Activated CD8-positive, alpha-beta memory T cell treated with anti-CD3 and anti-CD28 coated beads for 36 hours (primary cell): ENCODE results near the gene GOT1. TPM values are rescaled to one million over a fixed set of nuclear protein-coding genes. Genes with fewer than 3 reads are reported as not detected.

ENCODE experiments used
- CTCF ChIA-PET: fragments of 350-600 bp; sonication (Branson Sonifier 250); formaldehyde crosslinking; loops from one replicate; lab custom pipeline; 2021; ENCODE audit warnings: antibody characterized with exemption; lab: Charles Lee
- POLR2A ChIA-PET: fragments of 350-600 bp; sonication (Branson Sonifier 250); formaldehyde crosslinking; loops from one replicate; lab custom pipeline; 2021; ENCODE audit warnings: antibody characterized with exemption; lab: Charles Lee
- total RNA-seq, 2 experiments: library from RNA; stranded (reverse); gene quantifications; one replicate each; pipeline ENCODE4 v1.2.3, GENCODE V29; 2021

The GOT1 gene
- total RNA-seq, 2 experiments from 2014 or later, result 34.3 to 41.4 TPM

DNA sequence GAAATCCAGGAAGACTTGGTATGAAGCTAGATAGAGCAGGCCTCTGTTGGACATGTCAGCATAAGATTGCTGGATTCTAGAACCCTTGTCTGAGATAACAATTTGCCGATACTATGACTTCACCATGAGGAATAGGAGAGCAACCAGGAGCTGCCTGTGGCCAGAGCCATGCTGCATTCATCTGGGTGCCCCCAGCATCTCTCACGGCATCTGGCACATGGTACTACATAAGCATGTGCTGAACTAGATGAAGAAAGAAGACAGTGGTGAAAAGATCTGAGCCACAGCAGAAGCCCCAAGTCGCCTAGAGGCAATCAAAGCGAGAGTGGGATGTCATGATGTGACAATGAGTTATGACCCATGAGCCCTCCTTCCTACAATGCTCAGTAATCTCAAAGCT lies 19.5 kb downstream of the GOT1 start:
- CTCF ChIA-PET, result no interaction called here
- POLR2A ChIA-PET, result no interaction called here

DNA sequence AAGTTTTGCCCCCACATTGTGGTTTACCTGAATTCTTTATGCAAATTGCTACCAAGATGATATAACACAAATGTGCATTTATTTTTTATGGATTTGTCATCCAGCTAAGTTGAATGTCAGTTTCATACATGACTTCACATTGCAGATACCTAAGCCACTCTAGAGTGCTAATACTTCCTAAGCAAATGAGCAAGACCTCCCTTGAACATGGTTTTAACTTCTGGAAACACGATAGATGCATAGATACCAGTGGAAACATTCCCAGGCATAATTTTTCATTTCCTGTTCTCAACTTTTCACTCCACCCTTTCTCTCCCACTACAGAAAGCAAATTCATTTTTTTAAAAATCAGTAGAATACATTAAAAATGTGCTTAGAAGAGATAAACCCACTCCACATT lies 20.3 kb downstream of the GOT1 start:
- CTCF ChIA-PET, result no interaction called here
- POLR2A ChIA-PET, result no interaction called here

DNA sequence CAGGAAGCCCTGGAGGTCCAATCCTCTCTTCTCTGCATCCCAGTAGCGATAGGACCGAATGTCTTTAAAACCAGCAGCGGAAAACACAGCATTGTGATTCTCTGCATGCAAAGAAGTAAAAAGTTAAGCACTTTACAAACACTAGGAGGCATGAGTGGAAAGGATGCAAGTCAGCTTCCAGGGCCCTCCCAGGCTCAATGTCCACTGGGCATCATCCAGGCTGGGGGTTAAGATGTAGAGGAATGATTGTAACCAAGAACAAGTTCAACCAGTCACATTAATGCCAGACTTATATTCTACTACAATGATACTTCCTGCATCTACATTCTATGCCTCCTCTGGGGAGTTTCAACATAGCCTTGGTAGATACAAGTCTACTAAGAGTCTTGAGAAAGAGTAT lies 24.3 kb downstream of the GOT1 start:
- ChIA-PET POLR2A (no interaction called here), CTCF (no interaction called here)

DNA sequence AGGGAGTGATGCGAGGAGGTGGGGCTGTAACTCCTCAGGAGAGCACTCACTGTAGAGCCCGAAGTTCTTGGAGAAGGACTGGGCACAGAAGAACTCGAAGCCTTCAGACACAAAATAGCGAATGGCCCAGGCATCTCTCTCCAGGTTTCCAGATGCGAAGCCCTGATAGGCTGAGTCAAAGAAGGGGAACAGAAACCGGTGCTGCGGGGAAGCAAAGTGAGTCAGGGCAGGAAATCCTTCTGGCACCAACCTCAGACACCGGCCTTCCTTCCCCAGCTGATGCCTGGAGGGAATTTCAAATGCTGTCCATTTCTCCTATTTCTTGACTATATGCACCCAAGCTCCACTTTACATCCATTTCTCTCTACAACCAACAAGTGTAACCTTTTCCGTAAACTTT lies 26.8 kb downstream of the GOT1 start:
- ChIA-PET POLR2A (no interaction called here), CTCF (no interaction called here)

DNA sequence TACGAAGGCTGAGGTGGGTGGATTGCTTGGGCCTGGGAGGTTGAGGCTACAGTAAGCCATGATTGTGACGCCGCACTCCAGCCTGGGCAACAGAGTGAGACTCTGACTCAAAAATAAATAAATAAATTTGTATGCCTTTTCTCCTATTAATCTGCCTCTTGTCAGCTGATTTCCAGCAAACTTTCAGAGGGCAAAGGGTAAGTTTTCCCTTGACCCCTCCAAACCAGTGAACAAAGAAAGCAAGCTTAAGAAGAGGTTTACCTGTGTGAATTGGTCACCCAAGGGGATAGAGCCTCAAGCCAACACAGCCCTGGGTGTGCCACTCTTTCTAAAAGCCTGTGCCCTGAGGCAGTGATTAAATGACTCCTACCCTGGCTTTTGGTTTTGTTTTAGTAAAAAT lies 30.8 kb downstream of the GOT1 start:
- CTCF ChIA-PET, result no interaction called here
- POLR2A ChIA-PET, result no interaction called here

DNA sequence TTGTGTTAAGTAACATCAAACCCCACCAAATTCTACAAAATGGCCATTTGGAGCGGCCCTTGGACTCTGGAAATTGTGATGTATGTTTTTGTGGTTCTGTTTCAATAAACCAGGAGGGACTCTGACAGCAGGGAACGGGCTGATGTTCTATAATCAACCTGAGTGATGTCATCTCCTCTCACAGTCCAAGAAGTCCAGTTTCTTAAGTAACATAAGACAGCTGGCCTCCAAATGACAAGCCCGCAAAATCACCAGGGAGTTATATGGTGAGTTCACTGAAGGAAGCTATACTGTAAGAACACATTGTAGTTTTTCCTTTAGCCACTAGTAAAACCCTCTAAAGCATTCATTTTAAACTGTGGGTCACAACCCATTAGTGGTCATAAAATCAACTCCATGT lies 34.0 kb downstream of the GOT1 start:
- POLR2A ChIA-PET, result no interaction called here
- CTCF ChIA-PET, result no interaction called here

DNA sequence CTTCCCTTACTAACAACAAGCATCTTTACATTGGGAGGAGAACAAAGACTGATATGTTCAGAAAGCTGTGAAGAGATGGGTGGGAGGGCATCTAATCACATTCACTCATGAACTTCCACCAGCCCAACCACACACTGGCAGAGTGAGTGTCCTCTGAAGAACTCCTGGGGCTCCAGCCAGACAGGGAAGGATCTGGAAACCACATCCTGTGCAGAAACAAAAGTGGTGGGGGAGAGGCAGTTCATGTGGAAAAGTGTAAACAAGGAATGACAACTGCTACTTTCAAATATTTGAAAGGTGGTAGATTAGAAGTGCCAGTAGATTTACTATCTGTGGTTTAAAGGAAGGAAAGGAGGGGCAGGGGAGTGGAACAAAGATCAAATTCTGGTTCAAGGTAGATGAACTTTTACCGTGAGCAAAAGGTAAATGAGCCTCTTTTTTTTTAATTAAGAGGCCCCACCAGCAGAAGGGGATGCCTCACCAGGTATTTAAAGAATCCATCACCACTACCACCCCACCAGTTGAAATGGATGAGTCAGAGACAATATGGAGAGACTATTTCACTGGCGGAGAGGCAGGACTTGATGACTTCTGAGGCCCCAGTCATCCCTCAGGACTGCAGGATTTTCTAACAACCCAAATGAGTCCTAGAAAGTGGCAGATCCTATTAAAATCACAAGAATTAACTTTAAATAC lies 34.5 kb downstream of the GOT1 start:
- ChIA-PET CTCF (no interaction called here), POLR2A (no interaction called here)

DNA sequence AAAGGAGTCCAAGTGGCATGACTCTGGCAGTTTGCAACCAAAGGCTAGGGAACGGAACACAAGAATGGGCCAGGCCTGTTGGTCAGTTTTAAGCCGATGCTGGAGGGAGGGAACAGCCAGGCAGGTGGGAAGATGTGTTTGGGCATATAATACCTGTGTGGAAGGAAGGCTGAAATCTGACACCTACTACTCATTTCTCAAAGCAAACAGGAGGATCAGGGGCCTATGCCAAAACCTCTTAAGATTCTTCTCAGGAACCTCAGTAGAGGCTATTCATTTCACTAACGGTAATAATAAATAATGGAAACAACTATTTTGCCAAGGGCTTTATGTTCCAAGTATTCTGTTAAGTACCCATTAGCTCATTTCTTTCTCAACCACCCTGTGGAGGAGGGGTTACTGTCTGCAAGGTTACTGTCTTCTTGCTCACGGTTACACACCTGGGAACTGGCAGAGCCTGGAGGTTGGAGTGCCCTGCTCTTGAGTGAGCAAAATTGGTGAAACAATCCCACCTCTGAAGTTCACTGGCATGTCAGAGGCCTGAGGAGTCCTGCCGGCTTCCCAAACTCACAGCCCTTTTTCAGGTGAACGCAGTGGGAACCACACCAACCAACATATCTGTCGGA lies 35.5 kb downstream of the GOT1 start:
- POLR2A ChIA-PET, result no interaction called here
- CTCF ChIA-PET, result no interaction called here

DNA sequence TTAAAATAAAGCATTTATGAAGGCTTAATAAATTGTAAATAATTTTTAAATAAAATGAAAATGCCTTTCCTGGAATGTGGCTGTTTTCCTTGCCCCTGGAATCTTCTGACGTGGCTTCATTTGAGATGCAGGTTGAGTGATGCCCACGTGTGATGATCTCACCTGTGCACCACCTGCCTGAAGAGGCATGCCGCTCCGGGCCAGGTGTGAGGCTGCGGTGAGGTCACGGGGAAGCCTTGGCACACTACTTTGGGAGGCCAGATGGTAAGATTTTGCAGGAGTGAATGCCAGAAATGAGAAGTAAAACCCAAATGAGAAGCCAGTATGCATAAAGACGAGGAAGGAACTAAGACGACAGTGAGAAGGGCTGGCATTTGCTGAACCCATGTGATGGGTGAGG lies 36.2 kb downstream of the GOT1 start:
- POLR2A ChIA-PET, result no interaction called here
- CTCF ChIA-PET, result no interaction called here

DNA sequence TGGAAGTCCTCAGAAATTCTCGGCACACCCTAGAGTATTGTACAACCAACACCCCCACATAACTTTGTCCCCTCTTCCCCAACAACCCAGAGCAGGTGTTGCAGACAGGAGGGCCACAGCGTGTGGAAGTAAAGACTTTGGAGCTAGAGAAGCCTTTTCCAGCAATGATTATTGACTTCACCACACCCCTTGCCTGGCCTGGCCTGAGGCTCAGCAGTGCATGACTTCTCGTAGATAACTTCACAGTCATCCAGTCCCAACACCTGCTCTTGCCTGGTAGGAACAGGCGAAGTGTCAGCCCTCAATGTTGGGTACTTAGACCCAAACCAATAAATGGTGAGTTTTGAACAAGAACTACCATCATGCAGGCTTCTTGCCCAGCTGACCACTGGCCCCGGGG lies 36.7 kb downstream of the GOT1 start:
- CTCF ChIA-PET, result interaction anchor here (0.6 to 0.7 kb wide), 2 partner anchors 9 to 380 kb away, joined by 3 to 4 read pairs; no protein-coding TSS in a partner anchor

DNA sequence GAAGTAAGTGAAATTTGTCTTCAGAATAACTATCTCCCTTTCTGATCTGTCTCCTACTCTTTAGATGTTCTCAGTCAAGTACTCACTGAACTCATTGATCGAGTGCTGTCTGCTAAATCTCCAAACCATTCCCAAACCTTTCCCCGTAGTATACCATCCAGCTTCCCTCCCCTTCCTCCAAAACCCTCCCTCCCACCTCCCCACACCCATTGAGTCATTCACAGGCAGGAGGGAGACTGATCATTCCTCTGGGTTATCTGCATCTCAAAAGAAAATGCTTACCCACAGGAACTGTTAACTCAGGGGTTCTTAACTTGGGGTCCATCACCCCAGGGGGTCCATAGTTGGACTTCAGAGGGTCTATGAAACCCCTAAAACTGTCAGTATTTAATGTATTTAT lies 37.4 kb downstream of the GOT1 start:
- ChIA-PET CTCF (interaction anchor here (0.6 to 1.6 kb wide), 3 partner anchors 10 to 381 kb away, joined by 3 to 4 read pairs (median 3); no protein-coding TSS in a partner anchor), POLR2A (interaction anchor here (0.7 kb wide), 1 partner anchor 419 kb away, joined by 3 read pairs; no protein-coding TSS in a partner anchor)

More for the DNA sequence above, 36.7 kb downstream of the GOT1 start:
- POLR2A ChIA-PET, result no interaction called here

DNA sequence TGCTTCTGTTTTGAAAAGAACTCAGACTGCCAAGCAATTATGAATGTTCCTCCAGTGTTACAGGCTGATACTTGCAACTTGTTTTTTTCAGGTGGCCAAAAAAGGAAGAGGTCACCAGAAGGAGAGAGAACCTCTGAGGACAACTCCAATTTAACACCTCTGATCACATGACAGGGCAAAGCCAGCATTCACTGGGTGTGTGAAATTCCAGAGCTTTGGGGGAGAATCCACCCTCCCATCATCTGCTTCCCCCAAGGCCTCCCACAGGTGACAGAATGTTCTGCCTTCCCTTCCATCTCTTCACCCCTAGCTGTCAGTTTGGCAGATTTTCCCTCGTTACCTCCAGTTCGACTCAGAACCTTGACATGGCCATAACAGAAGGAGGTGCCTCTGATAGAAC lies 39.1 kb downstream of the GOT1 start:
- POLR2A ChIA-PET, result no interaction called here
- CTCF ChIA-PET, result interaction anchor here (1.3 to 1.6 kb wide), 3 partner anchors 8 to 28 kb away, joined by 3 to 5 read pairs (median 4); no protein-coding TSS in a partner anchor

DNA sequence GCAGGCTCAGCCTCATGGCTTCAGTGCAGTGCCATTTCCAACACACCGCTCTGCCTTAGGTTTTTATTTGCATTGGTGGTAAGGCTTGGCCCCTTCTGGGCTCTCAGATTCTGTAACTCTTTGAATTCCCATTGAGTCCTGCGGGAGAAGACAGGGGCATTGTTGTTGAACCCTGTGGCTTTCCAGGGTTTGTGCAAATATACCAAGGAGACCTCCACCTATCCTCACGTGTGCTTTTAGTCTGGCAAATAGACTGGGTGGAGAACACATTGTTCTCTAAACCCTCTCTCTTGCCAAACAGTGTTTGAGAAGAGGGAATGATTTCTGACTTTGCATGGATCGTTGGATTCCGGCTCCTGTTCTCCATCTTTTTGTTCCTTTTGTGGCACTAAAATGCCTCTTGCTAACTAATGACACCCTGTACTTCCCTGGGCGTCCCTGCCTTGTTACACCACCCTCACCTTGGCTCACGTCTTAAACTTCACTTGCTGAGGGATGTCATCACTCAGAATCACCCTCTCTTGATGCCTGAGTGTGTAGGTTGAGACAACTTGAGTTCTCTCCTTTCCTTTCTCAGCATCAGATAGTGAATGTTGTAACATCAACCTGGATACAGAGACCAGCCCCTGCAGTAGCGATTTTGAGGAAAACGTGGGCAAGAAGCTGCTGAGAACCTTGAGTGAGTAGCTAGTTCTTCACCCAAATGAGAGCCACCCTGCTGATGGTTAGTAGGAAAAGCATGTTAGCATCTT lies 40.5 kb downstream of the GOT1 start:
- ChIA-PET CTCF (interaction anchor here (0.7 to 1.6 kb wide), 3 partner anchors 30 to 1786 kb away, joined by 3 to 4 read pairs (median 4); no protein-coding TSS in a partner anchor), POLR2A (no interaction called here)

DNA sequence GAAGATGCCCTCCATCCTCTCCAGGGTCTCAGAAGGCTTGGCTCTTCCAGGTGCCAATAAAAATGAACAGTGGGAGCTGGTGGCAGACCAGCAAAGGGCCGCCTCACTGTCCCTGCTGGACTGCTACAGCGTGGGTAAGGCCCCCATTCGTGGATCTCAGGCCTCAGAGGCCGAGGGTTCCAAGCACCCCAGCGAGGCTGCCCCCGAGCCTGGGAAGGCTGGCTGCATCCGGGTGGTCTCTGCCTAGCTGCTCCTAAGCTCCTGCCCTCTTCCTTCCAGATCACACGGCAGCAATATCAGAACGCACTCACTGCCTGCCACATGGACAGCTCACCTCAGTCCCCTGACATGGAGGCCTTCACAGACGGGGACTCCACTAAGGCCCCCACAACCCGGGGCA lies 42.9 kb downstream of the GOT1 start:
- ChIA-PET CTCF (interaction anchor here (0.6 kb wide), 1 partner anchor 902 kb away, joined by 3 read pairs; no protein-coding TSS in a partner anchor), POLR2A (no interaction called here)

DNA sequence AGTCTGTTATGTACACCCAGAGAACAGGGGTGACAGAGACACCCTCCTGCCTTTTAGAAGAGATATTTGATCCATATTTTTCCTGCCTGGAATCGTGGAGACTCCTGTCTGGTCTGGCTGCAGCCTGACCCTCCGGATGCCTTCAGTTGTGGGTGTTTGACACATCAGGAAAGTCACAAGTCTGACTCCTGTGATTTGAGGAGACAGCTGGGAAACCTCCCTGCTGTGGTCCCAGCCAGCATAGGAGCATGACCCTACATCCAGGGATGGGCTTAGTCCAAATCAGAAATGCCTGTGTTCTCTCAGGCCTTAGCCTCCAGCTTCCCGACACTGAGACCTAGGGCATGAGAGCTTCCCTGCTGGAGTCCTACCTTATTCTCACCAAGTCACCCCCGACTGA lies 43.4 kb downstream of the GOT1 start:
- CTCF ChIA-PET, result no interaction called here
- POLR2A ChIA-PET, result no interaction called here

DNA sequence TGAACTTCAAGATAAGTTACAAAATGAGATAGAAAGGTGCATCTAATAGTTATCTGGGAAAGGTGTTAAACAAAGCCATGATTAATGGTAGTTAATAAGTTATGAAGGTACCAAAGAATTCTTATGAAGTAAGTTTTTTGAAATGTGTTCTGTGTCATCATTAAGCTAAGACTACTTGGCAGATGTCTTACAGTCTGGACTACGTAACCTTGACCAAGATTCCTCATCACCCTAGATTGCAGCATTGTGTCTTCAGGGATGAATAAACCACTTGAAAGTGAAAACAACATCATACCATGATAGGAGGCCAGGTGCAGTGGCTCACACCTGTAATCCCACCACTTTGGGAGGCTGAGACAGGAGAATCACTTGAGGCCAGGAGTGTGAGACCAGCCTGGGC lies 48.2 kb downstream of the GOT1 start:
- ChIA-PET POLR2A (no interaction called here), CTCF (no interaction called here)

DNA sequence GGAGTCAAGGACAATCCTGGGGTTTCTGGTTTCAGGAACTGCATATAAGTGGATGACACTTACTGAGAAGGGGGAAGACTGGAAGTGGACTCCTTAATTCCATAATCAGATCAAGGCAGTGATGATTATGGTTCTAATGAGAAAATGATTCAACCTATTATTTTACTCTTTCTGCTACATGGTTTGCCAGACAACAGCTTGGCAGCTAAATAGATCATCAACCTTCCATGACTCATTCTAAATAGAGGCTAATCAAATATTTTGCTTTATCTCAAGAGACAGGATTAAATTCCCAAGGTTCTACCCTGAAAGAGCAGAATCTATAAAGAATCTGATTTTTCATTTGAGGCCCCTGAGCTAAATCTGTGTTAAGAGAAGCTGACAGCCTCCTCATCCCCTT lies 55.0 kb downstream of the GOT1 start:
- CTCF ChIA-PET, result interaction anchor here (0.6 kb wide), 2 partner anchors 62 to 322 kb away, joined by 3 read pairs; no protein-coding TSS in a partner anchor
- POLR2A ChIA-PET, result no interaction called here

DNA sequence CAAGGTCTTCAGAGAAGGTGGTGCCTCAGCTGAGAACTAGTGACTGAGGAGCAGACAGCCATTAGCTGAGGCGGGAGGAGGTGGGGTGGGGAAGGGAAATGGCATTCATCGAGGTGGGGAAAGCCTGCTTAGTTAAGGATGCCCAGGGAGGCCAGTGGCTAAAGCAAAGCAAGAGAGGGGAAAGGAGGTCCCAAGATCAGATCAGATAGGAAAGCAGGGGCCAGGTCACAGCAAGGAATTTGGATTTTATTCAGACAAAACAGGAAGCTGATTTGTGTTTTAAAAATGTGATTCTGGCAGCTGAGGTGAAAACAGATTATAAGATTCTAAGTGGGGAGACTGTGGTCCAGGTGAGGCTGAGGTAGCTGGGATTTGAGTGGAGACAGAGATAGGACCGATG lies 55.5 kb downstream of the GOT1 start:
- ChIA-PET POLR2A (no interaction called here), CTCF (interaction anchor here (0.6 kb wide), 1 partner anchor 321 kb away, joined by 3 read pairs; no protein-coding TSS in a partner anchor)

DNA sequence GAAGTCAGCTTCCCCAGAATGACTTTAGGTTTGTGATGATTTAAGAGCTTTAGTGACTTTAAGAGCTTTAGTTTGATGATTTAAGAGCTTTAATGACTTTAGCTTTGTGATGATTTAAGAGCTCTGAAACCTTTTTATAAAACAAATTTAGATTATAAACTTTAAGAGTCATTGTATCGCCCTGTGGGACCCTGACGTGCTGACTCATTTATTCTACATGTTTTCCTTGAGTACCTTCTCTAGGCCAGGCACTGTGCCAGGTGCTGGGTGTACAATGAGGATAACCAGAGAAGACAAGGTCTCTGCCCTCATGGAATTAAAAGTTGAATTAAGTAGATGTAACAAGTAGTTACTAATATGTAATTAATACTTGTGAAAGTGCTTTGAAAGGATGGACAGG lies 55.9 kb downstream of the GOT1 start:
- CTCF ChIA-PET, result interaction anchor here (0.9 kb wide), 1 partner anchor 229 kb away, joined by 3 read pairs; no protein-coding TSS in a partner anchor
- POLR2A ChIA-PET, result no interaction called here
